HCT116 (cell line): Measurements from ENCODE around the gene CDR2. TPM values are rescaled to one million over a fixed set of nuclear protein-coding genes. Genes with fewer than 3 reads are reported as not detected.

Experiments
- ATAC-seq: fragments of 200-7000 bp; cut with Tn5 transposase; 2 replicates; pipeline ENCODE4 v1.9.1; 2020; ENCODE audit warnings: mild to moderate bottlenecking, moderate library complexity
- BruUV-seq: library from RNA; stranded (reverse); fragments of 400-500 nt; replicated peaks from 2 replicates; lab custom pipeline; 2021; lab: Mats Ljungman, UMichigan
- CTCF ChIA-PET: fragments of 300-600 bp; sonication (Branson Sonifier 250); formaldehyde crosslinking; loops from one replicate; lab custom pipeline; 2021; ENCODE audit warnings: antibody characterized with exemption; lab: Charles Lee
- POLR2A ChIA-PET: fragments of 300-600, 350-600 bp; sonication (Branson Sonifier 250); formaldehyde crosslinking; loops from one replicate; lab custom pipeline; 2021; ENCODE audit warnings: antibody characterized with exemption; lab: Charles Lee
- RAD21 ChIA-PET, 2 experiments: fragments of 300-600 bp; sonication (Branson Sonifier 250); formaldehyde crosslinking; loops; one replicate each; lab custom pipeline; 2023; ENCODE audit warnings: low total read pairs in 2 of 2; ENCODE audit not compliant: uncharacterized antibody in 2 of 2, unreplicated experiment in 2 of 2, low non-redundant PET in 1 of 2; lab: Charles Lee
- DNase-seq: peaks from one replicate; pipeline ENCODE4 v3.0.0-alpha.2; 2010; ENCODE audit warnings: low read depth, low spot score
- H2AFZ ChIP-seq: fragments of 200-600 bp; shearing (Covaris generic), sonication (generic); 2 replicates; pipeline ENCODE4 v1.6.1; 2017; ENCODE audit warnings: low read depth, mixed run types, mixed read lengths, antibody characterized with exemption, low read length; ENCODE audit not compliant: poor library complexity, severe bottlenecking
- H3K27ac ChIP-seq: 2 replicates; pipeline ENCODE4 v1.5.1; 2012; ENCODE audit warnings: low read depth, low read length
- H3K27me3 ChIP-seq: fragments of 200-600 bp; sonication (generic); 2 replicates; pipeline ENCODE4 v1.6.1; 2016; ENCODE audit warnings: mixed run types, low read length, mixed read lengths; ENCODE audit not compliant: insufficient read depth
- H3K36me3 ChIP-seq, 2 experiments: fragments of 200-500 bp in 1 of 2; fragments of 200-600 bp in 1 of 2; sonication (Bioruptor generic) in 1 of 2; sonication (generic) in 1 of 2; 2 replicates each; pipeline versions ENCODE4 v1.5.1 to v1.6.1; 2014 to 2016; ENCODE audit warnings: low read length in 2 of 2, inconsistent platforms in 1 of 2, mixed read lengths in 1 of 2, mixed run types in 1 of 2; ENCODE audit not compliant: insufficient read depth in 2 of 2, control insufficient read depth in 1 of 2
- H3K4me1 ChIP-seq, 2 experiments: fragments of 200-600 bp in 1 of 2; sonication (generic) in 1 of 2; 2 replicates each; pipeline versions ENCODE4 v1.5.1 to v1.6.1; 2012 to 2017; ENCODE audit warnings: low read length in 2 of 2, inconsistent platforms in 1 of 2, mild to moderate bottlenecking in 1 of 2, mixed read lengths in 1 of 2, mixed run types in 1 of 2, moderate library complexity in 1 of 2; ENCODE audit not compliant: insufficient read depth in 2 of 2, control insufficient read depth in 1 of 2
- H3K4me2 ChIP-seq: fragments of 200-600 bp; sonication (generic); 2 replicates; pipeline ENCODE4 v1.6.1; 2017; ENCODE audit warnings: mixed run types, low read length, mixed read lengths
- H3K4me3 ChIP-seq, 2 experiments: fragments of 200-600 bp in 1 of 2; sonication (generic) in 1 of 2; replicated peaks in 1 of 2; 2 replicates each; pipeline ENCODE4 v1.5.1; 2011 to 2016; ENCODE audit warnings: low read length in 2 of 2, control low read depth in 1 of 2, low read depth in 1 of 2, mild to moderate bottlenecking in 1 of 2, mixed read lengths in 1 of 2, mixed run types in 1 of 2
- H3K79me2 ChIP-seq: fragments of 200-600 bp; sonication (generic); 2 replicates; pipeline ENCODE4 v1.6.1; 2017; ENCODE audit warnings: mild to moderate bottlenecking, mixed run types, low read length, moderate library complexity, mixed read lengths; ENCODE audit not compliant: insufficient read depth
- H3K9ac ChIP-seq: fragments of 200-600 bp; sonication (generic); 2 replicates; pipeline ENCODE4 v1.6.1; 2016; ENCODE audit warnings: low read length, mixed read lengths
- H3K9me2 ChIP-seq: fragments of 200-600 bp; sonication (generic), shearing (Covaris generic); 2 replicates; pipeline ENCODE4 v1.6.1; 2017; ENCODE audit warnings: mixed run types, mild to moderate bottlenecking, moderate library complexity; ENCODE audit not compliant: insufficient read depth
- H3K9me3 ChIP-seq, 2 experiments: fragments of 200-500 bp in 1 of 2; fragments of 200-600 bp in 1 of 2; sonication (Bioruptor generic) in 1 of 2; sonication (generic) in 1 of 2; 2 replicates each; pipeline ENCODE4 v1.6.1; 2014 to 2017; ENCODE audit warnings: low read length in 2 of 2, mixed read lengths in 2 of 2, inconsistent platforms in 1 of 2, low read depth in 1 of 2, mild to moderate bottlenecking in 1 of 2, mixed run types in 1 of 2, moderate library complexity in 1 of 2; ENCODE audit not compliant: control insufficient read depth in 1 of 2, insufficient read depth in 1 of 2
- H4K20me1 ChIP-seq: fragments of 200-600 bp; sonication (generic), shearing (Covaris generic); 2 replicates; pipeline ENCODE4 v1.6.1; 2017; ENCODE audit warnings: mixed run types, mild to moderate bottlenecking, moderate library complexity; ENCODE audit not compliant: insufficient read depth
- ATF3 ChIP-seq: IDR thresholded peaks from 2 replicates; pipeline ENCODE4 v1.6.1; 2012
- CTCF ChIP-seq, 3 experiments: fragments of 200-600 bp in 1 of 3; sonication (generic) in 1 of 3; IDR thresholded peaks in 2 of 3; conservative IDR thresholded peaks in 1 of 3; 2 replicates each; pipeline ENCODE4 v1.5.1; 2012 to 2017; ENCODE audit warnings: low read depth in 2 of 3, low read length in 2 of 3, antibody characterized with exemption in 1 of 3, borderline replicate concordance in 1 of 3, control low read depth in 1 of 3, mild to moderate bottlenecking in 1 of 3, mixed read lengths in 1 of 3, mixed run types in 1 of 3, moderate library complexity in 1 of 3; ENCODE audit not compliant: insufficient read depth in 1 of 3
- FOSL1 ChIP-seq: IDR thresholded peaks from 2 replicates; pipeline ENCODE4 v1.6.1; 2012; ENCODE audit warnings: low read depth
- JUND ChIP-seq: IDR thresholded peaks from 2 replicates; pipeline ENCODE4 v1.6.1; 2012
- POLR2AphosphoS5 ChIP-seq: IDR thresholded peaks from 2 replicates; pipeline ENCODE4 v1.6.1; 2011; ENCODE audit warnings: mild to moderate bottlenecking, low read depth, low read length, moderate library complexity
- RAD21 ChIP-seq: IDR thresholded peaks from 2 replicates; pipeline ENCODE4 v1.6.1; 2012; ENCODE audit warnings: low read depth, mild to moderate bottlenecking
- TCF7L2 ChIP-seq: IDR thresholded peaks from 2 replicates; pipeline ENCODE4 v1.7.0; 2011; ENCODE audit warnings: borderline replicate concordance, inconsistent platforms; ENCODE audit not compliant: insufficient read depth, insufficient read length; ENCODE audit errors: extremely low read depth
- ZNF274 ChIP-seq: fragments of 200-500 bp; sonication (Bioruptor generic); IDR thresholded peaks from 2 replicates; pipeline ENCODE4 v1.6.1; 2014; ENCODE audit warnings: mild to moderate bottlenecking, low read depth, low read length, inconsistent platforms
- intact Hi-C: fragments of 100-400 bp; cut with micrococcal nuclease; formaldehyde crosslinking; loops from 2 replicates; pipeline ENCODE4 v1.10.0; 2022
- total RNA-seq: library from RNA; stranded (reverse); gene quantifications from one replicate; pipeline ENCODE4 v1.2.1, GENCODE V29; 2021; ENCODE audit not compliant: unreplicated experiment

CDR2 gene
- total RNA-seq, 1 experiment from 2014 or later: 27.3 TPM

- H3K4me2 ChIP-seq: no peak overlapping the region
- no peak overlapping the region for H3K27ac ChIP-seq
- no peaks in the 10 kb centered on the region for H3K27me3 ChIP-seq
- peaks cover 5 to 8% of the 10 kb centered on the region in 2 experiments; a peak in 3 of 4 replicates for H3K36me3 ChIP-seq
- H4K20me1 ChIP-seq: peaks cover 12% of the 10 kb centered on the region; the same call in 1 of the 2 replicates
- no peaks in the 10 kb centered on the region for H3K9me2 ChIP-seq
- ChIA-PET CTCF (no interaction called here), POLR2A (no interaction called here), RAD21 (no interaction called here)
- no peaks in the 10 kb centered on the region for H3K9me3 ChIP-seq
- TF ChIP-seq ZNF274: no peak
- TF ChIP-seq TCF7L2: no peak
- TF ChIP-seq FOSL1: no peak
- no peak for TF ChIP-seq RAD21
- no peak for TF ChIP-seq ATF3
- no peak for TF ChIP-seq POLR2AphosphoS5
- TF ChIP-seq JUND: no peak
- no peak for TF ChIP-seq CTCF (IDR thresholded peaks at IDR 0.05 in 2 of 3, conservative IDR thresholded peaks at IDR 0.05 in 1 of 3; ENCODE audit: borderline replicate concordance in 1 of 3, insufficient read depth in 1 of 3, low read depth in 2 of 3, low read length in 2 of 3)
- BruUV-seq: no TSS peak
- DNase-seq: no peak
- peaks cover 73% of the 10 kb centered on the region for H3K79me2 ChIP-seq
- ATAC-seq: no peak
- intact Hi-C loops: no loop called here
- H2AFZ ChIP-seq: no peak overlapping the region
- H3K9ac ChIP-seq: no peak overlapping the region
- H3K4me1 ChIP-seq: peaks cover 25 to 30% of the 10 kb centered on the region in 2 experiments
- H3K4me3 ChIP-seq: no peak overlapping the region
Measured at GRCh38 chr16:22357635-22357971, 16.8 kb downstream of the CDR2 start.
